Neural progenitor cell (in vitro differentiated cells): Measurements from ENCODE around the gene MAP3K2. TPM values are rescaled to one million over a fixed set of nuclear protein-coding genes. Genes with fewer than 3 reads are reported as not detected.

Experiments
- DNase-seq: peaks from one replicate; pipeline ENCODE4 v3.0.0-alpha.2; 2016; ENCODE audit warnings: low spot score
- H2AFZ ChIP-seq: fragments of 200-600 bp; sonication (generic); replicated peaks from 2 replicates; pipeline ENCODE4 v1.6.1; 2016; ENCODE audit warnings: antibody characterized with exemption
- H3F3A ChIP-seq: fragments of 200-600 bp; sonication (generic); 2 replicates; pipeline ENCODE4 v1.6.1; 2016; ENCODE audit warnings: antibody characterized with exemption, low read depth
- H3K27ac ChIP-seq: fragments of 200-600 bp; sonication (generic); 2 replicates; pipeline ENCODE4 v1.5.1; 2016; ENCODE audit warnings: mild to moderate bottlenecking
- H3K27me3 ChIP-seq: fragments of 200-600 bp; sonication (generic); 2 replicates; pipeline ENCODE4 v1.6.1; 2016; ENCODE audit warnings: mild to moderate bottlenecking, moderate library complexity
- H3K36me3 ChIP-seq: fragments of 200-600 bp; sonication (generic); 2 replicates; pipeline ENCODE4 v1.5.1; 2016
- H3K4me1 ChIP-seq: fragments of 200-600 bp; sonication (generic); 2 replicates; pipeline ENCODE4 v1.6.1; 2016; ENCODE audit warnings: mixed run types
- H3K4me2 ChIP-seq: fragments of 200-600 bp; sonication (generic); 2 replicates; pipeline ENCODE4 v1.6.1; 2016
- H3K4me3 ChIP-seq: fragments of 200-600 bp; sonication (generic); 2 replicates; pipeline ENCODE4 v1.5.1; 2016
- H3K79me2 ChIP-seq: fragments of 200-600 bp; sonication (generic); 2 replicates; pipeline ENCODE4 v1.6.1; 2016; ENCODE audit warnings: low read depth
- H3K9ac ChIP-seq: fragments of 200-600 bp; sonication (generic); 2 replicates; pipeline ENCODE4 v1.6.1; 2016
- H3K9me3 ChIP-seq: fragments of 200-600 bp; sonication (generic); 2 replicates; pipeline ENCODE4 v1.5.1; 2016; ENCODE audit warnings: low read depth
- H4K20me1 ChIP-seq: fragments of 200-600 bp; sonication (generic); 2 replicates; pipeline ENCODE4 v1.6.1; 2016; ENCODE audit warnings: low read depth
- H3K27ac Mint-ChIP-seq: 3 replicates; pipeline ENCODE4 v1.8.0; 2021; ENCODE audit warnings: mixed read lengths
- H3K27me3 Mint-ChIP-seq: 2 replicates; pipeline ENCODE4 v1.8.0; 2022; ENCODE audit warnings: low read depth, mild to moderate bottlenecking, inconsistent platforms, moderate library complexity, mixed read lengths; ENCODE audit not compliant: insufficient read depth
- H3K36me3 Mint-ChIP-seq: 3 replicates; pipeline ENCODE4 v1.8.0; 2021; ENCODE audit warnings: mixed read lengths
- H3K4me1 Mint-ChIP-seq: 3 replicates; pipeline ENCODE4 v1.8.0; 2021; ENCODE audit warnings: mixed read lengths
- H3K4me3 Mint-ChIP-seq: 3 replicates; pipeline ENCODE4 v1.8.0; 2021; ENCODE audit warnings: mild to moderate bottlenecking, moderate library complexity, mixed read lengths
- H3K9me3 Mint-ChIP-seq: 3 replicates; pipeline ENCODE4 v1.8.0; 2020; ENCODE audit warnings: mixed read lengths
- EZH2 ChIP-seq: fragments of 200-600 bp; sonication (generic); IDR thresholded peaks from 2 replicates; pipeline ENCODE4 v1.6.1; 2017; ENCODE audit warnings: antibody characterized with exemption, mild to moderate bottlenecking, moderate library complexity
- EZH2phosphoT487 ChIP-seq: fragments of 200-600 bp; sonication (generic); IDR thresholded peaks from 2 replicates; pipeline ENCODE4 v1.6.1; 2017; ENCODE audit warnings: antibody characterized with exemption
- total RNA-seq: library from RNA; depleted of rRNA; stranded (reverse); fragments of >200 nt; gene quantifications from 2 replicates; pipeline ENCODE4 v1.2.3, GENCODE V29; 2015; ENCODE audit warnings: low replicate concordance
- TF ChIP-seq, protein P1 (sequence below): fragments of 200-600 bp; sonication (generic); IDR thresholded peaks from 2 replicates; pipeline ENCODE4 v1.5.1; 2017; ENCODE audit warnings: antibody characterized with exemption, mild to moderate bottlenecking

The MAP3K2 gene
- total RNA-seq, 1 donor from 2014 or later = 24.5 TPM

DNA sequence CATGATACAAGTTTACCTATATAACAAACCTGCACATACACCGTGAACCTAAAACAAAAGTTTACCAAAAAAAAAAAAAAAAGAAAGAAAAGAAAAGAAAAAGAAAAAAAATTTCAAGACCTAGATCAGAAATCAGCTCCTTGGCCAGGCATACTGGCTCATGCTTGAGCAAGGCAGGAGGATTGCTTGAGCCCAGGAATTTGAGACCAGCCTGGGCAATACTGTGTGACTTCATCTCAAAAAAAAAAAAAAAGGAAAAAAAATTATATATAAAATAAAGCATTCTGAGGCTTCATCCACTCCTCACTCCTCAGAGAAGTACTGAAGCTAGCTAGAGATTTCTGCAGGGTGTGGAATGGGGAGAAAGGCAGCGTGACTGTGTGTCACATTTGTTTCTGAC, 18.7 kb upstream of the MAP3K2 start:
- Histone ChIP-seq H3K4me3 (no peak overlapping the region), H3K79me2 (no peaks in the 10 kb centered on the region), H3K27me3 (no peaks in the 10 kb centered on the region), H4K20me1 (no peaks in the 10 kb centered on the region), H3K36me3 (no peaks in the 10 kb centered on the region), H3F3A (peaks cover 19% of the 10 kb centered on the region), H2AFZ (no peak overlapping the region), H3K9ac (no peak overlapping the region), H3K27ac (no peak overlapping the region), H3K4me1 (no peaks in the 10 kb centered on the region), H3K4me2 (no peak overlapping the region), H3K9me3 (no peaks in the 10 kb centered on the region)
- Mint-ChIP-seq H3K27me3 (peaks cover 3% of the 10 kb centered on the region), H3K4me1 (peaks cover 25% of the 10 kb centered on the region), H3K36me3 (no peaks in the 10 kb centered on the region), H3K9me3 (no peaks in the 10 kb centered on the region), H3K27ac (no peak overlapping the region), H3K4me3 (no peak overlapping the region)
- TF ChIP-seq EZH2 (no peak), EZH2phosphoT487 (no peak)
- TF ChIP-seq, protein P1, sequence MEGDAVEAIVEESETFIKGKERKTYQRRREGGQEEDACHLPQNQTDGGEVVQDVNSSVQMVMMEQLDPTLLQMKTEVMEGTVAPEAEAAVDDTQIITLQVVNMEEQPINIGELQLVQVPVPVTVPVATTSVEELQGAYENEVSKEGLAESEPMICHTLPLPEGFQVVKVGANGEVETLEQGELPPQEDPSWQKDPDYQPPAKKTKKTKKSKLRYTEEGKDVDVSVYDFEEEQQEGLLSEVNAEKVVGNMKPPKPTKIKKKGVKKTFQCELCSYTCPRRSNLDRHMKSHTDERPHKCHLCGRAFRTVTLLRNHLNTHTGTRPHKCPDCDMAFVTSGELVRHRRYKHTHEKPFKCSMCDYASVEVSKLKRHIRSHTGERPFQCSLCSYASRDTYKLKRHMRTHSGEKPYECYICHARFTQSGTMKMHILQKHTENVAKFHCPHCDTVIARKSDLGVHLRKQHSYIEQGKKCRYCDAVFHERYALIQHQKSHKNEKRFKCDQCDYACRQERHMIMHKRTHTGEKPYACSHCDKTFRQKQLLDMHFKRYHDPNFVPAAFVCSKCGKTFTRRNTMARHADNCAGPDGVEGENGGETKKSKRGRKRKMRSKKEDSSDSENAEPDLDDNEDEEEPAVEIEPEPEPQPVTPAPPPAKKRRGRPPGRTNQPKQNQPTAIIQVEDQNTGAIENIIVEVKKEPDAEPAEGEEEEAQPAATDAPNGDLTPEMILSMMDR = no peak
- no peak for DNase-seq

DNA sequence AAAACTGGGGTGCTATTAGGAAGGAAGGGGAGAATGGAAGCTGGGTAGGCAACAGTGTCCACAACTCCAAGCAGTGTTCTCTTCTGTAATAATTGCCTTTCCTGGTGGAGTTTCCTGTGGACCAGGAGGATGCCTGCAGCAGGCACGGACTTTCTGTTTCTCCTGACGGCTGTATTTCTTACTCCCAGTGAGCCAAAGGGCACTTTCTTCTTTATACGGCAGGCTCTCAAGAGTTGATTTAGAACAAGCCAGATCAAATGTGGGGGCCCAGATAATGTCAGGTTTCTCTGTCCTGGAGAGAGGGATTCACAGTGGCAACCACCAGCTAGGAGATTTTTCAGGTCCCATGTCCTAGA, 17.5 kb upstream of the MAP3K2 start:
- Histone ChIP-seq H3K9me3 (no peaks in the 10 kb centered on the region), H3K4me2 (no peak overlapping the region), H3K36me3 (no peaks in the 10 kb centered on the region), H2AFZ (peak overlapping the region; percentile 20), H3K4me1 (no peaks in the 10 kb centered on the region), H3F3A (peaks cover 19% of the 10 kb centered on the region), H3K4me3 (no peak overlapping the region), H4K20me1 (no peaks in the 10 kb centered on the region), H3K27me3 (no peaks in the 10 kb centered on the region), H3K9ac (no peak overlapping the region), H3K27ac (no peak overlapping the region), H3K79me2 (no peaks in the 10 kb centered on the region)
- TF ChIP-seq EZH2phosphoT487 (no peak), EZH2 (no peak)
- TF ChIP-seq, protein P1 = no peak
- no peak for DNase-seq
- Mint-ChIP-seq H3K4me3 (no peak overlapping the region), H3K27ac (no peak overlapping the region), H3K36me3 (no peaks in the 10 kb centered on the region), H3K27me3 (peaks cover 3% of the 10 kb centered on the region), H3K4me1 (peaks cover 17% of the 10 kb centered on the region), H3K9me3 (no peaks in the 10 kb centered on the region)

DNA sequence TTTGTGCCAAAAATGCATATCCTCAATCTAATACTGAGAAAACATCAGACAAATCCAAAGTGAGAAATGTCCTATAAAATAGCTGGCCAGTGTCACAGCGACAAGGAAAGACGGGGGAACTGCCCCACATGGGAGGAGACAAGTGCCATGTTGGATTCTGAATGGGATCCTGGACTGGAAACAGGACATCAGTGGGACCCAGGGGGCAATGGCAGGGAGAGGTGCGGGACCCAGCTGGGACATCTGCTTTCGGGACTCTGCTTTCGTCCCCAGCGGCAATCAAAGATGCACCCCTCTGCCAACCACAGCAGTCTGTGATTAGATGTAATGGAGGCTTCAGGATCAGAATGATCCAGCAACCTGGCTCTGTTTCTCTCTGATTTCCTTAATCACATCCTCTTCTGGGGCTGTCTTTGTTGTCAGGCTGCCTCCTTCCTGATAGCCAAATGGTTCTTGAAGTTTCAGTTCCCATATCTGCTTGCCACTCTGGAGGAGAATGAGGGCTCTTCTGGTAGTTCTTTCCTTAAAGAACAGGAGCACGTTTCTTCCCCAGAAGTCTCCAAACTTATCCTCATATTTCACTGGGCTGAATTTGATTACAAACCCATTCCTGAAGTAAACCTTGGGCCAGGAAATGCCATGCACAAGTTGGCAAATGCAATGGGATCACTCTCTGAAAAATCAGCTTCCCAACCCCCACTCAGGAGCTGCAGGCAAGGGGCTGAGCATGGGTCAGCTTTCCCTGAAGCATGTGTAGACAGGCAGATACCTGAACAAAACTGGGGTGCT, 16.9 kb upstream of the MAP3K2 start:
- H3K9me3 Mint-ChIP-seq = no peaks in the 10 kb centered on the region
- Histone ChIP-seq H3K36me3 (no peaks in the 10 kb centered on the region), H4K20me1 (no peaks in the 10 kb centered on the region), H2AFZ (no peak overlapping the region), H3K9me3 (no peaks in the 10 kb centered on the region), H3K27ac (no peak overlapping the region), H3F3A (peaks cover 14% of the 10 kb centered on the region), H3K4me1 (no peaks in the 10 kb centered on the region), H3K9ac (no peak overlapping the region), H3K4me3 (no peak overlapping the region), H3K79me2 (no peaks in the 10 kb centered on the region), H3K27me3 (no peaks in the 10 kb centered on the region), H3K4me2 (no peak overlapping the region)
- H3K27ac Mint-ChIP-seq = no peak overlapping the region
- peaks cover 15% of the 10 kb centered on the region for H3K4me1 Mint-ChIP-seq
- TF ChIP-seq EZH2phosphoT487 (no peak), EZH2 (no peak)
- TF ChIP-seq, protein P1 = no peak
- H3K4me3 Mint-ChIP-seq = no peak overlapping the region
- no peaks in the 10 kb centered on the region for H3K36me3 Mint-ChIP-seq
- H3K27me3 Mint-ChIP-seq = peaks cover 3% of the 10 kb centered on the region
- DNase-seq = no peak
